HepG2 (cell line): Measurements from ENCODE around the gene RBM26. TPM values are rescaled to one million over a fixed set of nuclear protein-coding genes. Genes with fewer than 3 reads are reported as not detected.

Source experiments
- CBFB ChIP-seq: sonication (generic); formaldehyde crosslinking; IDR thresholded peaks from 2 replicates; pipeline ENCODE4 v1.4.0; 2020; ENCODE audit warnings: missing genetic modification reagents
- ETV5 ChIP-seq: IDR thresholded peaks from 2 replicates; pipeline ENCODE4 v1.6.1; 2018; ENCODE audit warnings: missing biosample characterization, missing genetic modification reagents, inconsistent platforms, borderline replicate concordance
- FOXP1 ChIP-seq, 2 experiments: fragments of 450-650 bp in 1 of 2; IDR thresholded peaks; 2 replicates each; pipeline ENCODE4 v1.6.1; 2017 to 2018; ENCODE audit warnings: antibody characterized with exemption in 1 of 2
- HCFC1 ChIP-seq: fragments of 150-350 bp; IDR thresholded peaks from 2 replicates; pipeline ENCODE4 v1.6.1; 2014; ENCODE audit warnings: low read depth, low read length
- HHEX ChIP-seq: IDR thresholded peaks from 2 replicates; pipeline ENCODE4 v1.6.1; 2016; ENCODE audit warnings: control low read depth
- HNRNPUL1 ChIP-seq: fragments of 200-400 bp; formaldehyde crosslinking; IDR thresholded peaks from 2 replicates; pipeline ENCODE4 v1.6.1; 2017; ENCODE audit warnings: low read depth, mild to moderate bottlenecking, low read length, moderate library complexity
- KLF11 ChIP-seq: IDR thresholded peaks from 2 replicates; pipeline ENCODE4 v1.6.1; 2016; ENCODE audit warnings: missing compliant biosample characterization
- SALL2 ChIP-seq: sonication (generic); formaldehyde crosslinking; IDR thresholded peaks from 2 replicates; pipeline ENCODE4 v1.8.1; 2023; ENCODE audit warnings: mild to moderate bottlenecking, missing genetic modification reagents, inconsistent platforms
- SP4 ChIP-seq: sonication (generic); formaldehyde crosslinking; IDR thresholded peaks from 2 replicates; pipeline ENCODE4 v1.8.1; 2023; ENCODE audit warnings: mild to moderate bottlenecking, missing genetic modification reagents
- TAF1 ChIP-seq: sonication (generic); formaldehyde crosslinking; IDR thresholded peaks from 2 replicates; pipeline ENCODE4 v1.4.0; 2020; ENCODE audit warnings: missing genetic modification reagents
- THAP11 ChIP-seq: IDR thresholded peaks from 2 replicates; pipeline ENCODE4 v1.6.1; 2016; ENCODE audit warnings: missing biosample characterization, missing genetic modification reagents
- TOE1 ChIP-seq: sonication (generic); formaldehyde crosslinking; IDR thresholded peaks from 2 replicates; pipeline ENCODE4 v1.4.0; 2020; ENCODE audit warnings: mild to moderate bottlenecking, missing genetic modification reagents
- YEATS4 ChIP-seq: sonication (generic); formaldehyde crosslinking; IDR thresholded peaks from 2 replicates; pipeline ENCODE4 v1.4.0; 2020; ENCODE audit warnings: missing genetic modification reagents, borderline replicate concordance
- ZFP90 ChIP-seq: sonication (generic); formaldehyde crosslinking; IDR thresholded peaks from 2 replicates; pipeline ENCODE4 v1.8.0; 2022; ENCODE audit warnings: missing genetic modification reagents, mild to moderate bottlenecking, inconsistent platforms, borderline replicate concordance
- ZNF576 ChIP-seq: sonication (generic); formaldehyde crosslinking; IDR thresholded peaks from 2 replicates; pipeline ENCODE4 v1.4.0; 2020; ENCODE audit warnings: mild to moderate bottlenecking, missing genetic modification reagents
- ZNF691 ChIP-seq: sonication (generic); formaldehyde crosslinking; IDR thresholded peaks from 2 replicates; pipeline ENCODE4 v1.4.0; 2020; ENCODE audit warnings: missing genetic modification reagents, low read depth, mild to moderate bottlenecking, borderline replicate concordance
- ZNF784 ChIP-seq: sonication (generic); formaldehyde crosslinking; IDR thresholded peaks from 2 replicates; pipeline ENCODE4 v1.5.1; 2020; ENCODE audit warnings: missing genetic modification reagents, mild to moderate bottlenecking, borderline replicate concordance
- ZNF816 ChIP-seq: sonication (generic); formaldehyde crosslinking; IDR thresholded peaks from 2 replicates; pipeline ENCODE4 v1.8.0; 2022; ENCODE audit warnings: missing genetic modification reagents, mild to moderate bottlenecking, borderline replicate concordance
- polyA plus RNA-seq, 8 experiments: library from polyadenylated mRNA; depleted of rRNA in 3 of 8; stranded (reverse) in 7 of 8; unstranded in 1 of 8; fragments of >200 nt; fragmentation: Illumina TruSeq in 4 of 8; extraction: Trizol in 4 of 8; gene quantifications; 2 replicates each; pipeline versions ENCODE4 v1.2.1 to v1.2.3, GENCODE V29; 2011 to 2016; ENCODE audit warnings: low read depth in 4 of 8, missing spikeins in 1 of 8, mixed read lengths in 1 of 8; ENCODE audit not compliant: insufficient read depth in 1 of 8
- total RNA-seq, 5 experiments: library from RNA; depleted of rRNA; stranded (reverse); fragments of >200 nt; fragmentation: Illumina TruSeq; extraction: Trizol; gene quantifications; 2 replicates each; pipeline ENCODE4 v1.2.3, GENCODE V29; 2016; ENCODE audit warnings: low read depth in 1 of 5
- TF ChIP-seq, protein P1 (sequence below): sonication (generic); formaldehyde crosslinking; IDR thresholded peaks from 2 replicates; pipeline ENCODE4 v1.4.0; 2020; ENCODE audit warnings: mild to moderate bottlenecking, missing genetic modification reagents
- TF ChIP-seq, protein P2 (sequence below): sonication (generic); formaldehyde crosslinking; IDR thresholded peaks from 2 replicates; pipeline ENCODE4 v1.4.0; 2020; ENCODE audit warnings: missing genetic modification reagents

Gene RBM26
- total and polyA plus RNA-seq, 2 of the 13 experiments (the other 11 are each of a cell fraction or from before 2014, with no cell fraction given): 19.4 to 34.4 TPM

DNA sequence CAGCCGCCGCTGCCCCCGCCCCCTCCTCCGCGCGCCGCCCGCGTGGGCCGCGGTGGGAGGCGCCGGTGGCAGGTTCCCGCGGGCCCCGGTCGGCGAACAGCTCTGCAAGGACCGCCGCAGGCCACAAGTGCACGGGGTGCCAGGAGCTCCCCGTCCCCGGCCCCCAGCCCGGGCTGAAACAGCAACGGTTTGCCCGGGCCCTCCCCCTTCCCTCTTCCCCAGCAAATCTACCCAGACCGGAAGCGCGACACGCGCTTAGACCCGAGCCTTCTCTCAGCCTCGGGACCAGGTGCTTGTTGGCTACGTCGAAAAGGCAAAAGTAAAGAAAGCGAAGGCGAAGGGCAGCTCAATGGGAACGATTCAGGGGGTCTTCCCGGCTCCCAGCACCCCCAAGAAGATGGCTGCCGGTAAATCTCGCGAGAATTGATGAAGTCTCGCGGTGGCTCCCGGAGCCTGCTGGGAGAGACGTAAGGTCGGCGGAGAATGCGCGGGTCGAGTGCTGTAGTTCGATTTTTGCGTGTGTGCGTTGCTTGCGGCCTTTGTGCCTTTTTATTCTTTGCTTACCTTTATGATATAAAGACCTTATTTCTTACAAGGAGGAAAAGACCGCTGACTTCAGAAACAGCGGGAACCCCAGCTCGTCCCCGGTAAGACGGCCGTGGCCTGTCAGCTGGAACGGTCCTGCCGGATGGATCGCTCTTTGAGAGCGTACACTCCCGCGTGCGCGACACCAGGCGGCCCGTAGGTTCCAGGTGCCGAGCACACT is at the start of gene RBM26 (continued):
- TF ChIP-seq ZFP90 (CRISPR knock-in tag) (0 out of 2 replicates have a peak, but pooled peaks have one; percentile 35), ZNF816 (CRISPR knock-in tag) (no peak; the same call in 1 of the 2 replicates), CBFB (CRISPR knock-in tag) (no peak), TAF1 (CRISPR knock-in tag) (peak; percentile 84), ZNF576 (CRISPR knock-in tag) (no peak), HHEX (CRISPR knock-in tag) (no peak), KLF11 (CRISPR knock-in tag) (no peak), HNRNPUL1 (no peak), FOXP1 (IDR thresholded peaks at IDR 0.05) (no peak), FOXP1 (CRISPR knock-in tag; IDR thresholded peaks at IDR 0.05) (no peak; the same call in 1 of the 2 replicates), HCFC1 (no peak), THAP11 (CRISPR knock-in tag) (peak; percentile 88), SP4 (CRISPR knock-in tag) (peak; percentile 24; the same call in 1 of the 2 replicates), TOE1 (CRISPR knock-in tag) (no peak), SALL2 (peak; percentile 56; the same call in 1 of the 2 replicates), ETV5 (CRISPR knock-in tag) (no peak), YEATS4 (CRISPR knock-in tag) (peak; percentile 86), ZNF691 (CRISPR knock-in tag) (peak; percentile 72; the same call in 1 of the 2 replicates), ZNF784 (CRISPR knock-in tag) (peak; percentile 86)
- TF ChIP-seq, protein P1, sequence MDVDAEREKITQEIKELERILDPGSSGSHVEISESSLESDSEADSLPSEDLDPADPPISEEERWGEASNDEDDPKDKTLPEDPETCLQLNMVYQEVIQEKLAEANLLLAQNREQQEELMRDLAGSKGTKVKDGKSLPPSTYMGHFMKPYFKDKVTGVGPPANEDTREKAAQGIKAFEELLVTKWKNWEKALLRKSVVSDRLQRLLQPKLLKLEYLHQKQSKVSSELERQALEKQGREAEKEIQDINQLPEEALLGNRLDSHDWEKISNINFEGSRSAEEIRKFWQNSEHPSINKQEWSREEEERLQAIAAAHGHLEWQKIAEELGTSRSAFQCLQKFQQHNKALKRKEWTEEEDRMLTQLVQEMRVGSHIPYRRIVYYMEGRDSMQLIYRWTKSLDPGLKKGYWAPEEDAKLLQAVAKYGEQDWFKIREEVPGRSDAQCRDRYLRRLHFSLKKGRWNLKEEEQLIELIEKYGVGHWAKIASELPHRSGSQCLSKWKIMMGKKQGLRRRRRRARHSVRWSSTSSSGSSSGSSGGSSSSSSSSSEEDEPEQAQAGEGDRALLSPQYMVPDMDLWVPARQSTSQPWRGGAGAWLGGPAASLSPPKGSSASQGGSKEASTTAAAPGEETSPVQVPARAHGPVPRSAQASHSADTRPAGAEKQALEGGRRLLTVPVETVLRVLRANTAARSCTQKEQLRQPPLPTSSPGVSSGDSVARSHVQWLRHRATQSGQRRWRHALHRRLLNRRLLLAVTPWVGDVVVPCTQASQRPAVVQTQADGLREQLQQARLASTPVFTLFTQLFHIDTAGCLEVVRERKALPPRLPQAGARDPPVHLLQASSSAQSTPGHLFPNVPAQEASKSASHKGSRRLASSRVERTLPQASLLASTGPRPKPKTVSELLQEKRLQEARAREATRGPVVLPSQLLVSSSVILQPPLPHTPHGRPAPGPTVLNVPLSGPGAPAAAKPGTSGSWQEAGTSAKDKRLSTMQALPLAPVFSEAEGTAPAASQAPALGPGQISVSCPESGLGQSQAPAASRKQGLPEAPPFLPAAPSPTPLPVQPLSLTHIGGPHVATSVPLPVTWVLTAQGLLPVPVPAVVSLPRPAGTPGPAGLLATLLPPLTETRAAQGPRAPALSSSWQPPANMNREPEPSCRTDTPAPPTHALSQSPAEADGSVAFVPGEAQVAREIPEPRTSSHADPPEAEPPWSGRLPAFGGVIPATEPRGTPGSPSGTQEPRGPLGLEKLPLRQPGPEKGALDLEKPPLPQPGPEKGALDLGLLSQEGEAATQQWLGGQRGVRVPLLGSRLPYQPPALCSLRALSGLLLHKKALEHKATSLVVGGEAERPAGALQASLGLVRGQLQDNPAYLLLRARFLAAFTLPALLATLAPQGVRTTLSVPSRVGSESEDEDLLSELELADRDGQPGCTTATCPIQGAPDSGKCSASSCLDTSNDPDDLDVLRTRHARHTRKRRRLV (CRISPR knock-in tag): no peak; the same call in 1 of the 2 replicates
- TF ChIP-seq, protein P2, sequence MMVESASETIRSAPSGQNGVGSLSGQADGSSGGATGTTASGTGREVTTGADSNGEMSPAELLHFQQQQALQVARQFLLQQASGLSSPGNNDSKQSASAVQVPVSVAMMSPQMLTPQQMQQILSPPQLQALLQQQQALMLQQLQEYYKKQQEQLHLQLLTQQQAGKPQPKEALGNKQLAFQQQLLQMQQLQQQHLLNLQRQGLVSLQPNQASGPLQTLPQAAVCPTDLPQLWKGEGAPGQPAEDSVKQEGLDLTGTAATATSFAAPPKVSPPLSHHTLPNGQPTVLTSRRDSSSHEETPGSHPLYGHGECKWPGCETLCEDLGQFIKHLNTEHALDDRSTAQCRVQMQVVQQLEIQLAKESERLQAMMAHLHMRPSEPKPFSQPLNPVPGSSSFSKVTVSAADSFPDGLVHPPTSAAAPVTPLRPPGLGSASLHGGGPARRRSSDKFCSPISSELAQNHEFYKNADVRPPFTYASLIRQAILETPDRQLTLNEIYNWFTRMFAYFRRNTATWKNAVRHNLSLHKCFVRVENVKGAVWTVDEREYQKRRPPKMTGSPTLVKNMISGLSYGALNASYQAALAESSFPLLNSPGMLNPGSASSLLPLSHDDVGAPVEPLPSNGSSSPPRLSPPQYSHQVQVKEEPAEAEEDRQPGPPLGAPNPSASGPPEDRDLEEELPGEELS (CRISPR knock-in tag): no peak
